ENCODE measurements around the gene PEAR1. TPM values are rescaled to one million over a fixed set of nuclear protein-coding genes. Genes with fewer than 3 reads are reported as not detected.
A peak's percentile ranks its signal among the peaks of the same experiment; 100 is the strongest.

The PEAR1 gene
- total RNA-seq, 1 donor from 2014 or later, result 14.8 TPM

- Histone ChIP-seq H3K4me3 (no peak overlapping the region), H3K9me3 (no peaks in the 10 kb centered on the region), H3K36me3 (no peaks in the 10 kb centered on the region), H3K27me3 (ENCODE audit: low read depth) (peaks cover 18% of the 10 kb centered on the region), H3K4me1 (no peaks in the 10 kb centered on the region), H3K27ac (no peak overlapping the region)
- ATAC-seq (no peak), DNase-seq (no peak)
- TF ChIP-seq, protein P1, sequence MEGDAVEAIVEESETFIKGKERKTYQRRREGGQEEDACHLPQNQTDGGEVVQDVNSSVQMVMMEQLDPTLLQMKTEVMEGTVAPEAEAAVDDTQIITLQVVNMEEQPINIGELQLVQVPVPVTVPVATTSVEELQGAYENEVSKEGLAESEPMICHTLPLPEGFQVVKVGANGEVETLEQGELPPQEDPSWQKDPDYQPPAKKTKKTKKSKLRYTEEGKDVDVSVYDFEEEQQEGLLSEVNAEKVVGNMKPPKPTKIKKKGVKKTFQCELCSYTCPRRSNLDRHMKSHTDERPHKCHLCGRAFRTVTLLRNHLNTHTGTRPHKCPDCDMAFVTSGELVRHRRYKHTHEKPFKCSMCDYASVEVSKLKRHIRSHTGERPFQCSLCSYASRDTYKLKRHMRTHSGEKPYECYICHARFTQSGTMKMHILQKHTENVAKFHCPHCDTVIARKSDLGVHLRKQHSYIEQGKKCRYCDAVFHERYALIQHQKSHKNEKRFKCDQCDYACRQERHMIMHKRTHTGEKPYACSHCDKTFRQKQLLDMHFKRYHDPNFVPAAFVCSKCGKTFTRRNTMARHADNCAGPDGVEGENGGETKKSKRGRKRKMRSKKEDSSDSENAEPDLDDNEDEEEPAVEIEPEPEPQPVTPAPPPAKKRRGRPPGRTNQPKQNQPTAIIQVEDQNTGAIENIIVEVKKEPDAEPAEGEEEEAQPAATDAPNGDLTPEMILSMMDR (IDR thresholded peaks at IDR 0.05), result no peak
- intact Hi-C loops (cut with DNase I), result no loop called here
Measured at GRCh38 chr1:156886583-156887281, 6.8 kb upstream of the PEAR1 start.

DNA sequence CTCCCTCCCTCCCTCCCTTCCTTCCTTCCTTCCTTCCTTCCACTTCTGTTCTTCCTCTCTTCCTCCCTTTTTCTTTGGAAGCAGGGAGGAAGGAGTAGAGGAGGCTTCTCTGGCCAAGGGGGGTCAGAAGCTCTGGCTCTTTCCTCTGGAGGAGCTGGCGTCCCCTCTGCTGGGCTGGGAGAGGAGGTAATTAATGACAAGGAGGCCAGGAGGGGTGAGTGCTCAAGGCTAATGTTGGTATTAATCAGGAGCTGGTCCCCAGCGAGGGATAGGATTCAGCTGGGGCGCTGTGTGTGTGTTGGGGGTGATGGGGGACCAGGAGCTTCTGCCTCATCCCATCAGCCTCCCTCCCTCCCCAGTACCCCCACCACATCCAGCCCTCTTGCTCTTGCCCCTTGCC is 6.2 kb upstream of the PEAR1 start:
- intact Hi-C loops (cut with DNase I), result no loop called here
- H3K27ac ChIP-seq, result no peak overlapping the region

GRCh38 chr1:156887734-156888133 is 5.8 kb upstream of the PEAR1 start:
- DNase-seq, result no peak

More for the DNA sequence above, 6.2 kb upstream of the PEAR1 start:
- Histone ChIP-seq H3K36me3 (no peaks in the 10 kb centered on the region), H3K4me1 (peaks cover 4% of the 10 kb centered on the region), H3K4me3 (no peak overlapping the region), H3K27me3 (ENCODE audit: low read depth) (peaks cover 16% of the 10 kb centered on the region), H3K9me3 (no peaks in the 10 kb centered on the region)
- no peak for ATAC-seq
- TF ChIP-seq, protein P1 (IDR thresholded peaks at IDR 0.05), result no peak
- no peak for DNase-seq

DNA sequence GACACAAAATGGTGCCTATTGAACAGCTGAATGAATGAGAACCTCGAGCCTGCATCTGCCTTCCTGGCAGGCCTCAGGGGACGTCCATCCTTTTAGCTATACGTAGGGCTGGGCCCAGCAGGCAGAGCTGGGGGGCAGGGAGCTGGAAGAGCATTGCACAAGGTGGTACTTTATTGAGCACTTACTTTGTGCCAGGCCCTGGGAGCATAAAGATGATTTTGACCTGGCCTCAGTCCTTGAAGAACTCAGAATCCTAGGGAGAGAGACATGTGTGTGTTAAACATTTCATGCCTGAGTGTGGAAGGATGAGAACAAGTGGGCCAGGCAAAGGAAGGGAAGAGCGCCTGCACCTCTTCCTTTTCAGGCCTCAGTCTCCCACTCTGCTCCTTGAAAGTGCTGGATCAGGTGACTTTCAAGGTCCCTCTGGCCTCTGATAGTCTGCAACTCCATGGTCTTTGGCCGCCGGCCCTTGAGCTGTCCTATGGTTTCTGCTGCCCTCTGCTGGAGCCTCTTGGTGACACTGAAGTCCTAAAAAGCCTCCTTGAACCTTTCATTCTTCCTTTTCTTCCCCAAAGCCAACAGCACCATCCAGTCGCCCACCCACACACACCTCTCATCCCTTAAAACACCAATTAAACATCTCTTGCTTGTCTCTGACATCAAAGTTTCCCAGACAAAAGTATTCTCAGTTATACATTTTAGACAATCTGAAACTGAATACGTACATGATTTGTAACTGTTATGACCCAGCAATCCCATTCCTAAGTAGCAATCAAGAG is 3.5 kb upstream of the PEAR1 start:
- Histone ChIP-seq H3K27me3 (ENCODE audit: low read depth) (peaks cover 23% of the 10 kb centered on the region), H3K36me3 (no peaks in the 10 kb centered on the region), H3K4me3 (no peak overlapping the region), H3K4me1 (peaks cover 16% of the 10 kb centered on the region), H3K9me3 (no peaks in the 10 kb centered on the region), H3K27ac (no peak overlapping the region)
- DNase-seq, result peak; percentile 84
- TF ChIP-seq, protein P1 (IDR thresholded peaks at IDR 0.05), result peak; percentile 77
- peak; percentile 57 for ATAC-seq
- intact Hi-C loops (cut with DNase I), result no loop called here

More at GRCh38 chr1:156887734-156888133, 5.8 kb upstream of the PEAR1 start:
- Histone ChIP-seq H3K4me1 (peaks cover 4% of the 10 kb centered on the region), H3K36me3 (no peaks in the 10 kb centered on the region), H3K27me3 (ENCODE audit: low read depth) (peaks cover 16% of the 10 kb centered on the region), H3K27ac (no peak overlapping the region), H3K4me3 (no peak overlapping the region), H3K9me3 (no peaks in the 10 kb centered on the region)
- intact Hi-C loops (cut with DNase I), result no loop called here
- no peak for ATAC-seq
- TF ChIP-seq, protein P1 (IDR thresholded peaks at IDR 0.05), result no peak

DNA sequence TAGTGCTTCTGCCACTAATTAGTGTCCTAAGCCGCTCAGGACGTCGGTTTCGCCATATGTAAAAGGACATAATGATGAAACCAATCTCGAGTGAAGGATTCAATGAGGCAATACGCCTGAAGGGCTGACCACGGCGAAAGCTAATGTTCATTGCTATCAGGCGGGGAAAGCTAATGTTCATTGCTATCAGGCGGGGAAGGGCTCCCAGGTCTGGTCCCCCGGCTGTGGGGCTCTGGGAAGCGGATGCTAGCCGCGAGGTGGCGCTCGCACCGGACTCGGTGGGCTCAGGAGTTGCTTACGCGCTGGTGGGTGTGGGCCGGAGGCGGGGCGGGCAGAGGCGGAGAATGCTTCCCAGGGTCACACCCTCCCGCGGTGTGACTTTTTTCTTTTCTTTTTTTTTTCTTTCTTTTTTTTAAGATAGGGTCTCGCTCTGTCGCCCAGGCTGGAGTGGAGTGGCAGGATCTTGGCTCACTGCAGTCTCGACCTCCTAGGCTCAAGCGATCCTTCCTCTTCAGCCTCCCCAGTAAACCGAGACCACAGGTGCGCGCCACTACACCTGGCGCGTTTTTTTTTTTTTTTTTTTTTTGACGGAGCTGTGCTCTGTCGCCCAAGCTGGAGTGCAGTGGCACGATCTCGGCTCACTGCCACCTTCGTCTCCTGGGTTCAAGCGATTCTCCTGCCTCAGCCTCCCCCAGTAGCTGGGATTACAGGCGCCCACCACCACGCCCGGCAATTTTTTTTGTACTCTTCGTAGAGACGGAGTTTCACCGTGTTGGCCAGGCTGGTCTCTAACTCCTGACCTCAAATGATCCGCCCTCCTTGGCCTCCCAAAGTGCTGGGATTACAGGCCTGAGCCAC is 1.1 kb upstream of the PEAR1 start:
- no peaks in the 10 kb centered on the region for H3K36me3 ChIP-seq
- ATAC-seq, result peak; percentile 92 to 93
- no peaks in the 10 kb centered on the region for H3K9me3 ChIP-seq
- peak; percentile 94 for DNase-seq
- peaks cover 22% of the 10 kb centered on the region for H3K27me3 ChIP-seq (ENCODE audit: low read depth)
- H3K4me1 ChIP-seq, result peaks cover 39% of the 10 kb centered on the region
- intact Hi-C loops (cut with DNase I), result no loop called here
- H3K4me3 ChIP-seq, result peak overlapping the region; percentile 63
- H3K27ac ChIP-seq, result peak overlapping the region; percentile 86
- TF ChIP-seq, protein P1 (IDR thresholded peaks at IDR 0.05), result peak; percentile 93

Measured in lower lobe of right lung (tissue), 2 donors.